ENCODE data around the gene ARPIN. TPM values are rescaled to one million over a fixed set of nuclear protein-coding genes. Genes with fewer than 3 reads are reported as not detected.
"Not testable (repeated sequence)": the region's sequence is repeated elsewhere in the genome, so short reads cannot be mapped to it uniquely, and the experiment has no call there.

ARPIN gene
- total RNA-seq = not detected

GRCh38 chr15:89912674-89913396 lies at the start of gene ARPIN:
Gene ARPIN, minus strand, starts transcription at chr15:89912952. Its CDS starts 117 bp downstream, at chr15:89912835.
- Mint-ChIP-seq H3K27me3 (ENCODE audit: low read depth) (peaks cover 52% of the 10 kb centered on the region), H3K4me3 (peak within 1 kb of the TSS; percentile 24), H3K4me1 (ENCODE audit: low read depth) (no peaks in the 10 kb centered on the region), H3K27ac (no peak within 1 kb of the TSS), H3K36me3 (ENCODE audit: low read depth) (no peaks in the 10 kb centered on the region), H3K9me3 (ENCODE audit: insufficient read depth) (no peaks in the 10 kb centered on the region)
- DNase-seq (no peak), ATAC-seq (peak; percentile 65)
- POLR2A ChIA-PET = no interaction called here
- CTCF ChIA-PET = interaction anchor here (1.2 kb wide), 1 partner anchor 20 kb away, joined by 4 read pairs; no protein-coding TSS in a partner anchor

- Mint-ChIP-seq H3K36me3 (ENCODE audit: low read depth) (no peaks in the 10 kb centered on the region), H3K4me1 (ENCODE audit: low read depth) (no peaks in the 10 kb centered on the region), H3K4me3 (no peak overlapping the region), H3K27ac (no peak overlapping the region), H3K9me3 (ENCODE audit: insufficient read depth) (no peaks in the 10 kb centered on the region), H3K27me3 (ENCODE audit: low read depth) (peaks cover 4% of the 10 kb centered on the region)
- ChIA-PET CTCF (interaction anchor here (1.2 kb wide), 1 partner anchor 60 kb away, joined by 3 read pairs; no protein-coding TSS in a partner anchor), POLR2A (no interaction called here)
- DNase-seq = no peak
- ATAC-seq = no peak
Measured at GRCh38 chr15:89958107-89958805, 45.5 kb upstream of the ARPIN start.

- H3K4me1 Mint-ChIP-seq (ENCODE audit: low read depth); CTCF ChIA-PET; H3K36me3 Mint-ChIP-seq (ENCODE audit: low read depth); H3K9me3 Mint-ChIP-seq (ENCODE audit: insufficient read depth); H3K27me3 Mint-ChIP-seq (ENCODE audit: low read depth); POLR2A ChIA-PET; DNase-seq; ATAC-seq; H3K4me3 Mint-ChIP-seq; H3K27ac Mint-ChIP-seq: not testable (repeated sequence)
Measured at GRCh38 chr15:89955449-89955998, 42.8 kb upstream of the ARPIN start.

- Mint-ChIP-seq H3K27ac (no peak overlapping the region), H3K4me3 (no peak overlapping the region), H3K9me3 (ENCODE audit: insufficient read depth) (no peaks in the 10 kb centered on the region), H3K36me3 (ENCODE audit: low read depth) (no peaks in the 10 kb centered on the region), H3K4me1 (ENCODE audit: low read depth) (no peaks in the 10 kb centered on the region), H3K27me3 (ENCODE audit: low read depth) (peaks cover 4% of the 10 kb centered on the region)
- POLR2A ChIA-PET = no interaction called here
- DNase-seq (no peak), ATAC-seq (no peak)
- CTCF ChIA-PET = no interaction called here
Measured at GRCh38 chr15:89954541-89954940, 41.8 kb upstream of the ARPIN start.

- Mint-ChIP-seq H3K36me3 (ENCODE audit: low read depth) (no peaks in the 10 kb centered on the region), H3K27ac (no peak overlapping the region), H3K4me1 (ENCODE audit: low read depth) (no peaks in the 10 kb centered on the region), H3K9me3 (ENCODE audit: insufficient read depth) (no peaks in the 10 kb centered on the region), H3K27me3 (ENCODE audit: low read depth) (peaks cover 3% of the 10 kb centered on the region), H3K4me3 (no peak overlapping the region)
- ChIA-PET POLR2A (no interaction called here), CTCF (no interaction called here)
- DNase-seq (no peak), ATAC-seq (no peak)
Measured at GRCh38 chr15:89948796-89949195, 36.0 kb upstream of the ARPIN start.

- POLR2A ChIA-PET = interaction anchor here (0.9 kb wide), 1 partner anchor 155 kb away, joined by 3 read pairs; the partner anchor contains the start of gene IDH2
- CTCF ChIA-PET = no interaction called here
Measured at GRCh38 chr15:89947385-89947784, 34.6 kb upstream of the ARPIN start.

GRCh38 chr15:89946681-89947299 lies 34.0 kb upstream of the ARPIN start:
- H3K4me3 Mint-ChIP-seq = no peak overlapping the region

More at GRCh38 chr15:89947385-89947784, 34.6 kb upstream of the ARPIN start:
- DNase-seq (no peak), ATAC-seq (no peak)
- H3K9me3 Mint-ChIP-seq (ENCODE audit: insufficient read depth) = no peaks in the 10 kb centered on the region
- no peaks in the 10 kb centered on the region for H3K36me3 Mint-ChIP-seq (ENCODE audit: low read depth)
- no peak overlapping the region for H3K27ac Mint-ChIP-seq
- H3K4me3 Mint-ChIP-seq = no peak overlapping the region
- H3K4me1 Mint-ChIP-seq (ENCODE audit: low read depth) = no peaks in the 10 kb centered on the region
- H3K27me3 Mint-ChIP-seq (ENCODE audit: low read depth) = peaks cover 5% of the 10 kb centered on the region

GRCh38 chr15:89943721-89944120 lies 31.0 kb upstream of the ARPIN start:
- POLR2A ChIA-PET = not testable (repeated sequence)

More at GRCh38 chr15:89946681-89947299, 34.0 kb upstream of the ARPIN start:
- Mint-ChIP-seq H3K27ac (no peak overlapping the region), H3K27me3 (ENCODE audit: low read depth) (peaks cover 6% of the 10 kb centered on the region), H3K4me1 (ENCODE audit: low read depth) (no peaks in the 10 kb centered on the region), H3K9me3 (ENCODE audit: insufficient read depth) (no peaks in the 10 kb centered on the region), H3K36me3 (ENCODE audit: low read depth) (no peaks in the 10 kb centered on the region)
- ChIA-PET CTCF (no interaction called here), POLR2A (interaction anchor here (0.9 kb wide), 1 partner anchor 156 kb away, joined by 3 read pairs; the partner anchor contains the start of gene IDH2)
- no peak for DNase-seq
- ATAC-seq = no peak

GRCh38 chr15:89939910-89940309 lies 27.2 kb upstream of the ARPIN start:
- H3K4me1 Mint-ChIP-seq (ENCODE audit: low read depth) = peaks cover 32% of the 10 kb centered on the region
- POLR2A ChIA-PET = no interaction called here

More at GRCh38 chr15:89943721-89944120, 31.0 kb upstream of the ARPIN start:
- H3K9me3 Mint-ChIP-seq (ENCODE audit: insufficient read depth); H3K27ac Mint-ChIP-seq; H3K4me1 Mint-ChIP-seq (ENCODE audit: low read depth); H3K36me3 Mint-ChIP-seq (ENCODE audit: low read depth); DNase-seq; H3K4me3 Mint-ChIP-seq; H3K27me3 Mint-ChIP-seq (ENCODE audit: low read depth); ATAC-seq: not testable (repeated sequence)
- CTCF ChIA-PET = interaction anchor here (1.6 kb wide), 1 partner anchor 27 kb away, joined by 3 read pairs; no protein-coding TSS in a partner anchor

GRCh38 chr15:89939377-89939776 lies 26.6 kb upstream of the ARPIN start:
- DNase-seq; H3K4me3 Mint-ChIP-seq; POLR2A ChIA-PET; ATAC-seq; H3K27ac Mint-ChIP-seq; H3K36me3 Mint-ChIP-seq (ENCODE audit: low read depth); H3K9me3 Mint-ChIP-seq (ENCODE audit: insufficient read depth): not testable (repeated sequence)
- Mint-ChIP-seq H3K27me3 (ENCODE audit: low read depth) (peaks cover 14% of the 10 kb centered on the region), H3K4me1 (ENCODE audit: low read depth) (peaks cover 32% of the 10 kb centered on the region)
- CTCF ChIA-PET = interaction anchor here (1.4 kb wide), 1 partner anchor 132 kb away, joined by 5 read pairs; no protein-coding TSS in a partner anchor

More at GRCh38 chr15:89939910-89940309, 27.2 kb upstream of the ARPIN start:
- Mint-ChIP-seq H3K27ac (no peak overlapping the region), H3K4me3 (no peak overlapping the region), H3K9me3 (ENCODE audit: insufficient read depth) (no peaks in the 10 kb centered on the region), H3K36me3 (ENCODE audit: low read depth) (no peaks in the 10 kb centered on the region), H3K27me3 (ENCODE audit: low read depth) (peaks cover 14% of the 10 kb centered on the region)
- ATAC-seq (no peak), DNase-seq (no peak)
- CTCF ChIA-PET = interaction anchor here (1.4 kb wide), 1 partner anchor 132 kb away, joined by 5 read pairs; no protein-coding TSS in a partner anchor
